HG02642 (cell line): ENCODE measurements around the gene YBX1.

Source experiments
- ATAC-seq: cut with Tn5 transposase; IDR thresholded peaks from one replicate; pipeline ENCODE4 v1.9.1; 2021; ENCODE audit warnings: mild to moderate bottlenecking; ENCODE audit not compliant: unreplicated experiment, poor library complexity

Gene YBX1

DNA sequence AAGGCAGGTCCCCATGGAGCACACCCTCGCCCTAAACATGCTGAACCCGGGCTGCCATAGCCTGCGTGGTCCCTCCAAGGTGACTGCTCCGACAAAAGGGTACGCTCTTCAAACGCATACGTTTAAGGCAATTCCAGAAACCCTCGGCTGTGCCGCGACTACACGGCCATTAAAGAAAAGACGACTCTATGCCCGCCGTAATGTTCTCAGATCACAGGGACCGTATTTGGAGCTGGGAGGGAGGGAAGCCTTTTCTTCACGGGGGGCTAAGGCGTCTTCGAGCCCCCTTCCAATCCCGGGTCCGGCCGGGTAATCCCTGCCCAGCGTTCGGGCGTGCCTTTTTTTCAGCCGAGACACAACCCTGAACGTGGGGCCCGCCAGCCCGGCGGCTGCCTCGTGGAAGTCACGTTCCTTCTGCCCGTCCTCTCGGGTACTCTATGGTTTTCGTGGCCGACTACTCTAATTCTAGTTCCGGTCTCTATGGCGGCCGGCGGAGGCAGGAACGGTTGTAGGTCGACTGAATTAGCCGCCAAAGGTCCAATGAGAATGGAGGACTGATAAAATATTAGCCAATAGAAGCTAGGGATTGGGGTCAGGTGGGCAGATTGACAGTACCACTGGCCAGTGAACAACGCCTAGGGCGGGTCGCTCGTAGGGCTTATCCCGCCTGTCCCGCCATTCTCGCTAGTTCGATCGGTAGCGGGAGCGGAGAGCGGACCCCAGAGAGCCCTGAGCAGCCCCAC, at the start of gene YBX1:
Gene YBX1 (plus strand): TSS at position 678 of the 743 bp plus-strand sequence. CDS start 148 bp downstream, outside the sequence.
- peak; percentile 88 for ATAC-seq

GRCh38 chr1:42639116-42639515, 43.1 kb upstream of the YBX1 start:
- no peak for ATAC-seq

GRCh38 chr1:42646056-42646455, 36.2 kb upstream of the YBX1 start:
- ATAC-seq = no peak

DNA sequence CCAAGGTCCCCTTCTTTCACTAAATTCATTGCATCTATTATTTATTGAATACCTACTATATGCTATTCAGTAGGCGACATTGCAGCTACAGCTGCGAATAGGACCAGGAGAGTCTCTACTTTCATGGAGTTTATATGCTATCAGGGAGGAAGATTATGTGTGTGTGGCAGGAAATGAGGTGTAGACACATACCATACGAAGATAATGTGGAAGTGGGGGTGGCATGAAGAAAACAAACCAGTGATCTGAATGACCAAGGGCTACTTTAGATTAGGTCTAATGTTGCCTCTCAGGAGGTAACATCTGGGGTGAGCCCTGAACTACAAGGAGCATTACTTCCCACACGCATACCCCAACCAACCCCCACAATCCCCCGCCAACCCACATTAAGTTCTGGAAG, 25.0 kb upstream of the YBX1 start:
- no peak for ATAC-seq

DNA sequence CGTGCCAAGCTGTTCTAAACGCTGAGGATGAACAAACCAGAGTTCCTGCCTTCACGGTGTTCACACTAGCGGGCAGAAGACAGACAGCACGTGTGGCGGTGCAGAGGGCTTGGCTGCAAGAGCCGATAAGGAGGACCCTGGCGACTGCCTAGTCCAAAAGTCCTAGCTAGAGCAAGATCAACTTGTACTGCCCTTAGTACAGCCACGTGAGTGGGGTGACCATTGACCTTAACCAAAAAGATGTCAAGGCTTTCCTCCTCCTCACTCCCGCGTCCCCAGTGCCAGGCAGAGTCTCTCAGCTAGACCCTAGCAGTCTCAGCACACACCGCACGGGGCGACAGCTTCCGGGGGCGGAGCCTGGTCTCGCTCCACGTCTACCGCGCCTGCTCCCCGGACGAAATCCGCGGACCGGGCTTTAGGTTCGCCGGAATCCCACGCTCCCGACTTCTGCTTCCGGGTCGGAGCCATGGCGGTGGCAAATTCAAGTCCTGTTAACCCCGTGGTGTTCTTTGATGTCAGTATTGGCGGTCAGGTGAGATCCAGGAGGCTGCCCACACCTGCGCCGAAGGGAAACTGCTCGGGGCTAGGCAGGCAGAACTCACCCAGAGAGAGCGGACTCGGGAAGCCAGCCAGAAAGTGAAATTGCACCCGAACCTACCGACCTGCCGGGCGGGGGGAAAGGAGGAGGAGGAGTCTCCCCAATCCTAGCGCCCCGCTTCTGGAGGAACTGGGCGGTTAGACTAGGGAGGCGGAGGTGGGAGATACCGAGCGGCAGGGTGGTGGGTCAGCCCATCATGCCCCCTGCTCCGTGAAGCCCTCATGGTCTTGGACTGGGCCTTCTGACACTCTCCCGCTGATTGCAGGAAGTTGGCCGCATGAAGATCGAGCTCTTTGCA, 24.0 kb upstream of the YBX1 start, which contains the start of gene PPIH:
Gene PPIH (plus strand): TSS at position 443 of the 896 bp plus-strand sequence. CDS start 24 bp downstream, at position 467.
- ATAC-seq = peak; percentile 96

- no peak for ATAC-seq
Observed at GRCh38 chr1:42658877-42659337, 23.3 kb upstream of the YBX1 start.

DNA sequence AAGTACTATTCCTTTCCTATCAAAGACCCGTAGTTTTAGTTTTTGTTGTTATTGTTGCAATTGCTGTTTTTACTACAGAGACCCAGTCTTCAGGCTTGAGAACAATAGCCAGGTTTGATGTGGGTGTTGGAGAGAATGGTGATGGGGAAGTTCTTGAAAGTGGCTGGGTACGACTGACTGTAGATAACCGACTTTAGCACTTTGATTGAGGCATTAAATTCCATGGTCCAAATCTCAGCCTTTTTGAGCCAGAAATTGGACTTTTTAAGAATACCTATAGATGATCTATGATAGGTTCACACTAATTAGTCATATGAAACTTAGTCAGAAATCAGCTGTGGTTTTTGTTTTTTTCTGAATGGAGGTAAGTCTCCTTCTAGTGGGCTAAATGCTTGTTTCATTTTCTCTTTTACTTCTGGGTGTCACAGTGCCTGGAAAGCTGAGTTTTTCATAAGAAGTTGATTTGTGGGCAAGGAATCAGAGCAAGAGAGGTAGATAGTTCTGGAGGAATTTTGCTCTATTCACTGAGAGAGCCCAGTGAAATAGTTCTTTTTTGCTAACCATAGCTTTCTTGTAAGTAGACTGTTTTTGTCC, 21.2 kb upstream of the YBX1 start:
- ATAC-seq = no peak

- no peak for ATAC-seq
Observed at GRCh38 chr1:42669936-42670335, 12.3 kb upstream of the YBX1 start.

DNA sequence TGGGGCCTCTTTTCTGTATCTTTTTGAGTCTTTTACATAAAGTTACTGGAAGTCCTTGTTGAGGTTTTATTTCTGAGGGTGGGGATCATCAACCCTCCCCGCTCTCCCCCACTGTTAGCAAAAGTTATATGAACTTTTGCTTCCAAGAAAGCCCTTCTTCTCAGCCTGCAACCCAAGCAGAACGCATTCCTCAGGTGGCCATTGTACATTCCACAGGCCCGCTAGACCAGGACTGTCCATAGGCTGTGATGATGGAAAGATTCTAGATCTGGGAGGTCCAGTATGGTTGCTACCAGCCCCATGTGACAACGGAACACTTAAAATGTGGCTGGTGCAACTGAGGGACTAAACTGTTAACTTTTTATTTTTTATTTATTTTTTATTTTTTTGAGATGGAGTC, 11.8 kb upstream of the YBX1 start:
- ATAC-seq = no peak

GRCh38 chr1:42674214-42674613, 8.0 kb upstream of the YBX1 start:
- ATAC-seq = no peak

DNA sequence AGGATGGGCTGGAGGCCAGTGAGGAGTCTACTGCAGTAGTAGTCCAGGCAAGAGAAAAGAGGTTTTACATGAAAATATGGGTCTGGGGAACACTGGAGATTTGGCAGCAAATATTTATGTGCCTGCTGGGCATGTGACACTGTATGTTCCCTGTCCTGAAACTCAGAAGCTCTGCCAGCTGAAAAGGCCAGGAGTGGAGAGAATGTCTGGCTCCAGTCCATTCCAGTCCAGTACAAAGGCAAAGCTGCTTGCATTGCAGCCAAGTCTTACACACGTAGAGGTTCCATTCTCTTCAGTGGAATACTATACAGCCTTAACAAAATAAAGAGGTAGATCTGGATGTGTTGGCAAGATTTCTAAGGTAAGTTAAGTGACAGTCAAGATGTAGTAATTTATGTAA, 7.5 kb upstream of the YBX1 start:
- no peak for ATAC-seq

- ATAC-seq = no peak
Observed at GRCh38 chr1:42675467-42675866, 6.8 kb upstream of the YBX1 start.

GRCh38 chr1:42676534-42677087, 5.6 kb upstream of the YBX1 start:
- ATAC-seq = no peak

DNA sequence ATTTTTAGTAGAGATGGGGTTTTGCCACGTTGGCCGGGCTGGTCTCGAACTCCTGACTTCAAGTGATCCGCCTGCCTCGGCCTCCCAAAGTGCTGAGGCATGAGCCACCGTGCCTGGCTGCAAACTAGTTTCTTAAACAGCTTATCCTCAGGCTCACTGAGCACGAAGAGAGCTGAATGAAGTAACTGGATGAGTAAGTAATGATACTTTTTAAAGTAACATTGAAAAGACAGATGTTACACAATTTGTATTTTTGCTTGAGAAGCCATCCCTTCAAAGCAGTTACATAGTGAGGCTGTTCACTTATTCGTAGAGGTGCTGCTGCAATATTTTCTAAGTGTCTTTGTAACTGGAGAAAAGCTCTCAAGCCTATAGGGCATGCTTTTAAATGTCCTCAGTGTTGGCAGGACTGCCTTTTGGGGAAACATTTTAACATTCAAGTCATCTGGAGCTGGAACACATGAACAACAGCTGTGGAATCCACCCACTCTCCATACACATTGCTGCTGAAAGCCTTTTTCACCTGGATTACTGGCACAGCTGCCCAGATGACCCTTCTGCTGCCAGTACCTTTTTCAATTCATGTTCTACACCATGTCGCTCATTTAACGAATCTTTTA, 2.7 kb upstream of the YBX1 start:
- no peak for ATAC-seq

- no peak for ATAC-seq
Observed at GRCh38 chr1:42680055-42680454, 2.2 kb upstream of the YBX1 start.

GRCh38 chr1:42680921-42681683, 1.1 kb upstream of the YBX1 start:
- no peak for ATAC-seq

DNA sequence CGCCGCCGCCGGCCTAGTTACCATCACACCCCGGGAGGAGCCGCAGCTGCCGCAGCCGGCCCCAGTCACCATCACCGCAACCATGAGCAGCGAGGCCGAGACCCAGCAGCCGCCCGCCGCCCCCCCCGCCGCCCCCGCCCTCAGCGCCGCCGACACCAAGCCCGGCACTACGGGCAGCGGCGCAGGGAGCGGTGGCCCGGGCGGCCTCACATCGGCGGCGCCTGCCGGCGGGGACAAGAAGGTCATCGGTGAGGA, 193 bp downstream of the YBX1 start:
- ATAC-seq = peak; percentile 29

GRCh38 chr1:42682739-42683531, 717 bp downstream of the YBX1 start:
- ATAC-seq = peak; percentile 42

GRCh38 chr1:42684139-42684538, 1.9 kb downstream of the YBX1 start:
- ATAC-seq = no peak
